IMR-90 (cell line): ENCODE results near the gene FKBP14. TPM values are rescaled to one million over a fixed set of nuclear protein-coding genes. Genes with fewer than 3 reads are reported as not detected.
"Not testable (repeated sequence)": the region's sequence is repeated elsewhere in the genome, so short reads cannot be mapped to it uniquely, and the experiment has no call there.

Experiments
- ATAC-seq: fragments of 200-7000 bp; cut with Tn5 transposase; 2 replicates; pipeline ENCODE4 v1.9.1; 2020; ENCODE audit warnings: low read depth, mild to moderate bottlenecking, moderate library complexity
- BruUV-seq: library from RNA; stranded (reverse); fragments of 400-500 nt; replicated peaks from 2 replicates; lab custom pipeline; 2021; lab: Mats Ljungman, UMichigan
- CTCF ChIA-PET: fragments of 300-600 bp; formaldehyde crosslinking; extraction: SDS; loops from one replicate; lab custom pipeline; 2021; ENCODE audit warnings: antibody characterized with exemption; lab: Yijun Ruan, JAX
- POLR2A ChIA-PET: fragments of 300-600 bp; sonication (Branson Sonifier 250); formaldehyde crosslinking; loops from one replicate; lab custom pipeline; 2022; ENCODE audit warnings: antibody characterized with exemption; ENCODE audit not compliant: unreplicated experiment; lab: Charles Lee
- DNase-seq: peaks from one replicate; pipeline ENCODE4 v3.0.0; 2013
- H2AFZ ChIP-seq: replicated peaks from 2 replicates; pipeline ENCODE3; 2013; ENCODE audit warnings: low read length, mild to moderate bottlenecking; ENCODE audit not compliant: poor library complexity
- H2AK5ac ChIP-seq: 2 replicates; pipeline ENCODE4 v1.6.1; 2013; ENCODE audit warnings: low read depth, low read length, inconsistent platforms
- H2AK9ac ChIP-seq: replicated peaks from 2 replicates; pipeline ENCODE3; 2013; ENCODE audit warnings: mild to moderate bottlenecking, low read depth, low read length, moderate library complexity; ENCODE audit not compliant: poor library complexity
- H2BK120ac ChIP-seq: 2 replicates; pipeline ENCODE4 v1.6.1; 2013; ENCODE audit warnings: low read depth, low read length, inconsistent platforms
- H2BK15ac ChIP-seq: 3 replicates; pipeline ENCODE4 v1.6.1; 2013; ENCODE audit warnings: low read depth, low read length, inconsistent platforms
- H2BK20ac ChIP-seq: 2 replicates; pipeline ENCODE4 v1.6.1; 2013; ENCODE audit warnings: low read depth, mild to moderate bottlenecking, inconsistent platforms, low read length, moderate library complexity
- H2BK5ac ChIP-seq: 2 replicates; pipeline ENCODE4 v1.6.1; 2013; ENCODE audit warnings: mild to moderate bottlenecking, low read depth, low read length, inconsistent platforms; ENCODE audit not compliant: poor library complexity, severe bottlenecking
- H3K14ac ChIP-seq: replicated peaks from 2 replicates; pipeline ENCODE4 v1.6.1; 2013; ENCODE audit warnings: low read depth, low read length, inconsistent platforms
- H3K18ac ChIP-seq: 2 replicates; pipeline ENCODE4 v1.6.1; 2013; ENCODE audit warnings: low read depth, low read length, control low read depth
- H3K23ac ChIP-seq: 2 replicates; pipeline ENCODE4 v1.6.1; 2013; ENCODE audit warnings: low read depth, low read length, inconsistent platforms
- H3K27ac ChIP-seq: 2 replicates; pipeline ENCODE4 v1.5.1; 2013; ENCODE audit warnings: mild to moderate bottlenecking, control low read depth, low read length; ENCODE audit not compliant: insufficient read depth
- H3K27me3 ChIP-seq: 2 replicates; pipeline ENCODE4 v1.6.1; 2013; ENCODE audit warnings: low read length; ENCODE audit not compliant: control insufficient read depth, insufficient read depth
- H3K36me3 ChIP-seq: 2 replicates; pipeline ENCODE4 v1.6.1; 2013; ENCODE audit warnings: low read length, mixed read lengths; ENCODE audit not compliant: control insufficient read depth, insufficient read depth
- H3K4ac ChIP-seq: 2 replicates; pipeline ENCODE4 v1.6.1; 2013; ENCODE audit warnings: low read depth, low read length, inconsistent platforms
- H3K4me1 ChIP-seq: 2 replicates; pipeline ENCODE4 v1.6.1; 2013; ENCODE audit warnings: low read length, mixed read lengths; ENCODE audit not compliant: control insufficient read depth, insufficient read depth
- H3K4me2 ChIP-seq: 2 replicates; pipeline ENCODE4 v1.6.1; 2013; ENCODE audit warnings: low read depth, mild to moderate bottlenecking, control low read depth, low read length, moderate library complexity
- H3K4me3 ChIP-seq: 2 replicates; pipeline ENCODE4 v1.5.1; 2013; ENCODE audit warnings: low read depth, mild to moderate bottlenecking, control low read depth, low read length, moderate library complexity; ENCODE audit not compliant: insufficient read depth
- H3K56ac ChIP-seq: 2 replicates; pipeline ENCODE4 v1.6.1; 2013; ENCODE audit warnings: low read length, inconsistent platforms; ENCODE audit not compliant: insufficient read depth; ENCODE audit errors: extremely low read depth
- H3K79me1 ChIP-seq, 2 experiments: 2 replicates each; pipeline ENCODE4 v1.6.1; 2013; ENCODE audit warnings: low read length in 2 of 2, inconsistent platforms in 1 of 2, low read depth in 1 of 2
- H3K9ac ChIP-seq: 2 replicates; pipeline ENCODE4 v1.6.1; 2013; ENCODE audit warnings: low read depth, low read length, control low read depth
- H3K9me1 ChIP-seq: 2 replicates; pipeline ENCODE4 v1.6.1; 2013; ENCODE audit warnings: low read length, inconsistent platforms; ENCODE audit not compliant: insufficient read depth
- H3K9me3 ChIP-seq: 2 replicates; pipeline ENCODE4 v1.6.1; 2013; ENCODE audit warnings: low read length; ENCODE audit not compliant: control insufficient read depth, insufficient read depth
- H4K20me1 ChIP-seq: 2 replicates; pipeline ENCODE4 v1.6.1; 2013; ENCODE audit warnings: low read length, inconsistent platforms; ENCODE audit not compliant: insufficient read depth
- H4K5ac ChIP-seq: 2 replicates; pipeline ENCODE4 v1.6.1; 2013; ENCODE audit warnings: mild to moderate bottlenecking, low read depth, low read length, control low read depth
- H4K8ac ChIP-seq, 2 experiments: 2 replicates each; pipeline ENCODE4 v1.6.1; 2013; ENCODE audit warnings: low read depth in 2 of 2, low read length in 2 of 2, control low read depth in 1 of 2, inconsistent platforms in 1 of 2
- H4K91ac ChIP-seq: 2 replicates; pipeline ENCODE4 v1.6.1; 2013; ENCODE audit warnings: low read depth, low read length, inconsistent platforms; ENCODE audit not compliant: insufficient read depth
- RAD21 ChIP-seq: IDR thresholded peaks from 2 replicates; pipeline ENCODE4 v1.6.1; 2012; ENCODE audit warnings: low read length, improper control_type of control experiment
- SMC3 ChIP-seq: fragments of 150-350 bp; IDR thresholded peaks from 2 replicates; pipeline ENCODE4 v1.6.1; 2016; ENCODE audit warnings: low read depth, mild to moderate bottlenecking, antibody characterized with exemption, low read length, moderate library complexity
- WGBS, 2 experiments: methylation state at CpG; one replicate each; pipeline versions ENCODE4 v1.1.5 to v1.1.7; 2013; ENCODE audit warnings: missing lambda C conversion rate in 2 of 2; ENCODE audit not compliant: insufficient read length in 1 of 2; ENCODE audit errors: extremely low coverage in 2 of 2; 5-methylcytosine and 5-hydroxymethylcytosine counted together
- dilution Hi-C: fragments of 300-500 bp; cut with HindIII; formaldehyde crosslinking; loops from one replicate; pipeline ENCODE4 v1.14.3; 2018; ENCODE audit warnings: low sequenced_read_pairs; ENCODE audit not compliant: unreplicated experiment
- in situ Hi-C: fragments of 300-500 bp; cut with MboI; formaldehyde crosslinking; loops from 3 replicates; pipeline ENCODE4 v1.14.3; 2019; ENCODE audit warnings: low sequenced_read_pairs, inconsistent platforms, mixed read lengths
- intact Hi-C: fragments of 100-400 bp; cut with micrococcal nuclease; formaldehyde crosslinking; loops from 2 replicates; pipeline ENCODE4 v1.10.0; 2022
- polyA plus RNA-seq, 3 experiments: library from polyadenylated mRNA; depleted of rRNA; stranded (reverse); fragments of >200 nt; gene quantifications; 2 replicates each; pipeline ENCODE4 v1.2.3, GENCODE V29; 2012; ENCODE audit warnings: low replicate concordance in 1 of 3
- total RNA-seq: library from RNA; depleted of rRNA; stranded (reverse); fragments of >200 nt; gene quantifications from 2 replicates; pipeline ENCODE4 v1.2.3, GENCODE V29; 2012
- TF ChIP-seq, protein P1 (sequence below): conservative IDR thresholded peaks from 2 replicates; pipeline ENCODE4 v1.5.1; 2012; ENCODE audit warnings: mild to moderate bottlenecking, low read depth, low read length, improper control_type of control experiment

Gene FKBP14
- total and polyA plus RNA-seq, 2 of the 4 experiments (the other 2 are of a cell fraction) = 26.3 to 27.1 TPM

DNA sequence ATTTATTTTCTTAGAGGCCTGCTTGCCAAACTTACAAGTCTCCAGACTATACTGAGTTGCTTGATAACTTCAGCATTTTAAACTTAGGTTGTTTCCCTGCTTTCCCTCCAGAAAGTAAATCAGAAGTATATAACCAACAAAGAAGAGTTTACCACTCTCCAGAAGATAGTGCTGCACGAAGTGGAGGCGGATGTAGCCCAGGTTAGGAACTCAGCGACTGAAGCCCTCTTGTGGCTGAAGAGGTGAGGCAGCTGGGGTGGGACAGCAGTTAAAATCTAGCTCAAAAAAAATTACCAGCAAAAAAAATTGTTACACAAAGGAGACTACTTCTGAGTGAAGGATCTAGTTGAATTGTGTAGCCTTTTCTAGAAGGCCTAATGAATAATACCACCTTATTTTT lies 35.3 kb upstream of the FKBP14 start:
- H2BK20ac ChIP-seq, H3K23ac ChIP-seq, H3K9ac ChIP-seq, H3K4me3 ChIP-seq, H2AFZ ChIP-seq, H3K18ac ChIP-seq, H3K14ac ChIP-seq, H4K8ac ChIP-seq, H2AK9ac ChIP-seq, H3K9me1 ChIP-seq, H3K79me1 ChIP-seq, H4K20me1 ChIP-seq, H3K27me3 ChIP-seq, H4K5ac ChIP-seq, H3K4me1 ChIP-seq, H2AK5ac ChIP-seq, H3K9me3 ChIP-seq, H3K4ac ChIP-seq, H2BK5ac ChIP-seq, H4K91ac ChIP-seq, H2BK15ac ChIP-seq, POLR2A ChIA-PET, dilution Hi-C loops, H3K4me2 ChIP-seq, H3K56ac ChIP-seq, BruUV-seq, H3K27ac ChIP-seq, H2BK120ac ChIP-seq: not testable (repeated sequence)
- DNase-seq (peak; percentile 22), ATAC-seq (peak; percentile 63)
- H3K36me3 ChIP-seq = peaks cover 12% of the 10 kb centered on the region
- TF ChIP-seq RAD21 = peak; percentile 38
- TF ChIP-seq SMC3 = peak; percentile 24; the same call in 1 of the 2 replicates
- TF ChIP-seq, protein P1, sequence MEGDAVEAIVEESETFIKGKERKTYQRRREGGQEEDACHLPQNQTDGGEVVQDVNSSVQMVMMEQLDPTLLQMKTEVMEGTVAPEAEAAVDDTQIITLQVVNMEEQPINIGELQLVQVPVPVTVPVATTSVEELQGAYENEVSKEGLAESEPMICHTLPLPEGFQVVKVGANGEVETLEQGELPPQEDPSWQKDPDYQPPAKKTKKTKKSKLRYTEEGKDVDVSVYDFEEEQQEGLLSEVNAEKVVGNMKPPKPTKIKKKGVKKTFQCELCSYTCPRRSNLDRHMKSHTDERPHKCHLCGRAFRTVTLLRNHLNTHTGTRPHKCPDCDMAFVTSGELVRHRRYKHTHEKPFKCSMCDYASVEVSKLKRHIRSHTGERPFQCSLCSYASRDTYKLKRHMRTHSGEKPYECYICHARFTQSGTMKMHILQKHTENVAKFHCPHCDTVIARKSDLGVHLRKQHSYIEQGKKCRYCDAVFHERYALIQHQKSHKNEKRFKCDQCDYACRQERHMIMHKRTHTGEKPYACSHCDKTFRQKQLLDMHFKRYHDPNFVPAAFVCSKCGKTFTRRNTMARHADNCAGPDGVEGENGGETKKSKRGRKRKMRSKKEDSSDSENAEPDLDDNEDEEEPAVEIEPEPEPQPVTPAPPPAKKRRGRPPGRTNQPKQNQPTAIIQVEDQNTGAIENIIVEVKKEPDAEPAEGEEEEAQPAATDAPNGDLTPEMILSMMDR = peak; percentile 42
- intact Hi-C loops = loop anchor here (1.0 to 5.0 kb wide), 7 partner anchors 34 to 424 kb away; partner anchors contain the start of genes FKBP14, PLEKHA8 and SCRN1
- no CpG with 5 or more reads among the region's 3 CpGs for WGBS, 2 experiments
- CTCF ChIA-PET = interaction anchor here (0.6 to 2.0 kb wide), 10 partner anchors 13 to 187 kb away, joined by 3 to 7 read pairs (median 3); no protein-coding TSS in a partner anchor
- in situ Hi-C loops = loop anchor here (25.0 kb wide), 1 partner anchor 324 kb away; no protein-coding TSS in a partner anchor
